Renal pelvis (tissue), 4 donors: Measurements from ENCODE around the gene SCN1B. TPM values are rescaled to one million over a fixed set of nuclear protein-coding genes. Genes with fewer than 3 reads are reported as not detected.
"Not testable (repeated sequence)": the region's sequence is repeated elsewhere in the genome, so short reads cannot be mapped to it uniquely, and the experiment has no call there.

Experiments
- DNase-seq: peaks from one replicate; pipeline ENCODE4 v3.0.0-alpha.2; 2013
- polyA plus RNA-seq, 3 donors: library from polyadenylated mRNA; unstranded; fragments of 120-200 nt; gene quantifications; one replicate each; pipeline ENCODE4 v1.2.1, GENCODE V29; 2013; ENCODE audit not compliant: insufficient read length in 3 of 3

SCN1B gene
- polyA plus RNA-seq, 3 donors, result 0.95 to 1.5 (median 1.0) TPM

DNA sequence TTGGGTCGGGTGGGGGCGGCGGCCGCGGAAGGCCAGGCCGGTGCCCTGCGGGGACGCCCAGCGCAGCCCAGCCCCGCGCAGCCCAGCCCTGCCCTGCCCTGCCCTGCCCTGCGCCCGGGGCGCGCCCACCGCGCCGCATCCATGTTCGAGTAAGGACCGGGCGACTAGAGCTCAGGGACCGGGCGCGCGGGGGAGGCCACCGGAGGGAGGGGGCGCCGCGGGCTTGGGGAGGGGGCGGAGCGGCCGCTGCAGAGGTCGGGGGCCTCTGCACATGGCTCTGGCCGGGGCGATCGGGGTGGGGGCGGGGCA is 30.0 kb upstream of the SCN1B start:
- no peak for DNase-seq

DNA sequence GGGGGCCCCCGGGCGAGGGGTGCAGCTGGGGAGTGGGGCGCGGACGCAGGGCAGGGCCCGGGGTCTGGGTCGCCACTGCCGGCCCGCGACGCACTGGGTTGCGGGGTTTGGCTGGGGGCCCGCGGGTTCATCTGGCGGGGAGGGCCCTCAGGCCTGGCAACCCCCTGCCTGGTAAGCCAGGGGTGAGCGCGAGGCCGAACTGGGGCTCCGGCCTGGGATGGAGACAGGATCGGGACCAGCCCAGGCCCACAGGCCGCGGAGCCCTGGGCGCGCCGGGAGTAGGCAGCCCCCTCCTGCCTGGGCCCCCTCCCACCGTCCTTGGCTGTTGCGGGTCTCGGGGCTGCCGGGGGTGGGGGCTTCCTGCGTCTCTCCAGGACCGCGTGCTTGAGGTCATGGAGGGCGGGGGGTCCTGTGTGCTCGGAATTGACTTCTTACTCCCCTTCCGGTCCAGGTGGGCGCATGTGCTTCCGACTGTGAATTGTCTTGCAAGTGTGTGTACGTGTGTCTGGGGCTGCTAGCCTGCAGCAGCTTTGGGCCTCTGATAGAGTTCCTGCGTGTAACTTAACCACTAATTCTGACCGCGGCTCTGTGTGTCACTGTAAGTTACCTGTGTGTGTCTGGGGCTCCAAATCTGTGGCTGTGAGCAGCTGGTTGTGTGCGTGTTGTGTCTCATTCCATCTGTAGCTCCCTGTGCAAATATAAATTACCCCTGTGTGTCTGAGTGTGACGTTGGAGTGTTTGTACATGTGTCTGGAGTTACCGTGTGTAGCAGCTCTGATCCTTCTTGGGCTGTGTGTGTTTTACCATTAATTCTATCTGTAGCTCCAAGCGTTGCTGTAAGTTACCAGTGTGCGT is 29.4 kb upstream of the SCN1B start:
- DNase-seq, result peak; percentile 57

DNA sequence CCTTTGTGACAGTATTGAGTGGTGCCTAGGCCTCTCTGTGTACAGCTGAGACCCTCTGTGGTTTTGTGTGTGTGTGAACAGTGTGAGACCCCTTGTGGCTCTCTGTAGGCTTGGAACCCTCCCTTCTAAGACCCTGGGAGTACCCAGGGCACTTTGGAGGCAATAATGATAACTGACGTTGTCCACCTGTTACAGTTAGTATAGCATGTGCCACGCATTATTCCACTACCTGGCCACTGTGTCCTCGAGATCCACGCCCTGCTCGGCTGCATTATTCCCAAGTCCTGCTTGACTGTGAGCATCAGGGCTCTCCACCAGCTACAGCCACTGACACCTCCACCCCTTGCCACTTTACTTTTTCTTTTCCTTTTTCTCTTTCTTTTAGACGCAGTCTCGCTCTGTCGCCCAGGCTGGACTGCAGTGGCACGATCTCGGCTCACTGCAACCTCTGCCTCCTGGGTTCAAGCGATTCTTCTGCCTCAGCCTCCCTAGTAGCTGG is 28.2 kb upstream of the SCN1B start:
- no peak for DNase-seq

DNA sequence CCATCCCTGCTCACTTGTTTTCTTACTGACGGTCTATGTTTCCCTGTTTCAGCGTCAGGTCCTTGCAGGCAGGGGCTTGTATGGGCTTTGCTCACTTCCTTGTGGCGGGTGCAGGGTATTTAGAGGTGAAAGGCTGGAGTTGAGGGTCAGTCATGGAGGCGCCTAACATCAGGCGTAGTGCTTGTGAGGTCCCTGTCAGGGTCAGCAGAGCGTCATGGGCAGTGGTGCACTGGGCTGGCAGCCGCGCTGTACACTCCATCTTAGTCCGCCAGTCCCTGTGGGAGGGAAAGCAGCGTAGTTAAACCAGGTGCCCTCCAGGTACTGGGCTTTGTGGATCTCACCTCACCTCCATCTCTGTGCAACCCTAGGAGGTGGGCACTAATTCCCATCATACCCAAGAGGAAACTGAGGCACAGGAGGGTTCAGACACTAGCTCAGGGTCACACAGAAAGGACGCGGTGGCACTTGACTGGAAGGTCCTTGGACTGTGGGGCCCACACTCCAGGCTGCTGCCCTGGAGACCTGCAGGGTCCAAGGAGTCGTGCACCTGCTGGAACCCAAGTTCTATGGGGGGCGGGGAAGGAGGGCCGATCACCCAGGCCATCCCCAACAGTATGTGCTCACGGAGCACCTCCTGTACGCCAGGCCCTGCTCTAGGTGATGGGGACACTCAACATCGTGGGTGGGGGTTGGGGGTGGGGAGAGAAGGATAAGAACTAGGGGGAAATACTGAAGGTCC is 25.6 kb upstream of the SCN1B start:
- DNase-seq, result no peak

DNA sequence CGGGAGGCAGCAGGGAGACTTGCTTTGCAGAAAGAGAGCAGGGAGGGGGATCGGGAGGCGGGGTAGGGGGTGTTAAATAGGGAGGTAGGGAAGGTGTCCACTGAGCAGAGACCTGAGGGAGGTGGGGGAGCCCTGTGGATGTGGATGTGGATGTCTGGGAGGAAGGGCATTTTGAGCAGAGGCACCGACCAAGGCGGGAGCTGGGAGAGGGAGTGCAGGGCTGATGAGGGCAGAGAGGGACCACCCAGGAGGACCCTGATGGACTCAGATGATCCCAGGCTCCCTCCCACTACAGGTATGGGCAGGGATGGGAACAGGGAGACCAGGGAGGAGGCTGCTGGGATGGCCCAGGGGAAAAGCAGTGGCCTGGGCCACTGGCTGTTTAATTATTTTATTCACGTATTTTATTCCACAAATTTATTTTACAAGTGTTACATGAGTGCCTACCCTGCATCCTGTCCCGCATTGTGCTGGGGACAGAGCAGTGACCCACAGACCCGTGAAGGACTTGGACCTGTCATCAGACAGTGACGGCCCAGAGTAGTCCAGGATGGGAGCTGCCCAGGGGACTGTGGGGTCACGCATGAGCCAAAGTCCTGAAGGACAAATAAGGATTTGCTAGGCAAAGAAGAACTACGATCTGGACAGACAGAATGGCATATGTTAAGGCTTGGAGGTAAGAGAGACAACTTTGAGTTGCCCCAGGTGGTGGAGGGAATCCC is 24.9 kb upstream of the SCN1B start:
- DNase-seq, result no peak

DNA sequence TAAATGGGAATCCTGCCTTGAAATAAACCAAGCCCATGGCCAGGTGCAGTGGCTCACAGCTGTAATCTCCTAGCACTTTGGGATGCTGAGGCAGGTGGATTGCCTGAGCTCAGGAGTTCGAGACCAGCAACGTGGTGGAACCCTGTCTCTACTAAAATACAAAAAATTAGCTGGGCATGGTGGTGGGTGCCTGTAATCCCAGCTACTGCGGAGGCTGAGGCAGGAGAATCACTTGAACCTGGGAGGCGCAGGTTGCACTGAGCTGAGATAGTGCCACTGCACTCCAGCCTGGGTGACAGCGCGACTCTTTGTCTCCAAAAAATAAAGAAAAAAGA is 24.3 kb upstream of the SCN1B start:
- not testable (repeated sequence) for DNase-seq

DNA sequence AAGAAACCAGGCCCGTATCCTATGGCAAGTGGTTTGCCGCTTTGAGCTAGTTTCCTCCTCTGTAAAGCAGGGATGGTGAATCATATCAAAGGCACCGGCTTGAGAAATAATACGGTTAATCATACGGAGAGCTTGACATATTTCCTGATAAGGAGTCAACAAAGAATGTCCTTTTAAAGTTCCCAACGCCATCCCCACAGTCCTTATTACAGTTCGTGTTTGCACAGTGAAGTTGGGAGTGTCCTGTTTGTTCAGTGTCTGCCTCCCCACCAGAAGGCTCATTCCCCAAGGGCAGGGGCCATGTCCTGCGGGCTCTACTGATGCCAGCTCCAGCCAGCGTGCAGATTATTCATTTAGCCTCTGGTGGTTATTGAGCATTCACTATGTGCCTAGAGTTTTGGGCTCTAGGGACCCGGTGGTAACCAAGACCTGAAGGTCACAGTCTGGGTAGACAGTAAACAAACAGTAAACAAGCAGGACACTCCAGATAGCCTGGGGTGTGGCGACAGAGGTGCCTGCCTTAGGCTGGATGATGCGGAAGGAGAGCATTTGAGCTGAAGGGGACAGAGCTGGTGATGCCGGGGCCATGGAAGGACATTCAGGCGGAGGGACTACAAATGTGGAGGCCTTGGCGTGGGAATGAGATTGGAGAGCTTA is 23.8 kb upstream of the SCN1B start:
- DNase-seq, result no peak

DNA sequence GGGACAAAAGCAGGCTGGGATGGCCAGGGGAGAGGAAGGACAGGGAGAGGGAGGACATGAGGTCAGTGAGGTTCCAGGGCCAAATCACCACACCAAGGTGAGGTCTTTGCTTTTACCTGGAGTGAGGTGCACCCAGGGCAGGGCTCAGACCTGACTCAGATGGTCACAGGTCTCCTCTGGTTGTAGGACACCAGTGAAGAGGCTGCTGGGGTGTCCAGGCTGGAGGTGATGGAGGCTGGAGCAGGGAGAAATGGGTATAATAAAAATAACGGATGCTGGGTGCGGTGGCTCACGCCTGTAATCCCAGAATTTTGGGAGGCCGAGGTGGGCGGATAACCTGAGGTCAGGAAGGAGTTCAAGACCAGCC is 23.3 kb upstream of the SCN1B start:
- no peak for DNase-seq

DNA sequence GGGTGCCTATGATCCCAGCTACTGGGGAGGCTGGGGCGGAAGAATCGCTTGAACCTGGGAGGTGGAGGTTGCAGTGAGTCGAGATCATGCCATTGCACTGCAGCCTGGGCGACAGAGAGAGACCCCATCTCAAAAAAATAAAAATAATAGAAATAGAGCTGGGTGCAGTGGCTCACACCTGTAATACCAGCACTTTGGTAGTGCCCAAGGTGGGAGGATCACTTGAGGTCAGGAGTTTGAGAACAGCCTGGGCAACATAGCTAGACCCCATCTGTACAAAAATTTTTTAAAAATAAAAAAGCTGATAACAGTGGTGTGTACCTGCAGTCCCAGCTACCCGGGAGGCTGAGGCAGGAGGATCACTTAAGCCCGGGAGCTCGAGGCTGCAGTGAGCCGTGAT is 22.8 kb upstream of the SCN1B start:
- not testable (repeated sequence) for DNase-seq

DNA sequence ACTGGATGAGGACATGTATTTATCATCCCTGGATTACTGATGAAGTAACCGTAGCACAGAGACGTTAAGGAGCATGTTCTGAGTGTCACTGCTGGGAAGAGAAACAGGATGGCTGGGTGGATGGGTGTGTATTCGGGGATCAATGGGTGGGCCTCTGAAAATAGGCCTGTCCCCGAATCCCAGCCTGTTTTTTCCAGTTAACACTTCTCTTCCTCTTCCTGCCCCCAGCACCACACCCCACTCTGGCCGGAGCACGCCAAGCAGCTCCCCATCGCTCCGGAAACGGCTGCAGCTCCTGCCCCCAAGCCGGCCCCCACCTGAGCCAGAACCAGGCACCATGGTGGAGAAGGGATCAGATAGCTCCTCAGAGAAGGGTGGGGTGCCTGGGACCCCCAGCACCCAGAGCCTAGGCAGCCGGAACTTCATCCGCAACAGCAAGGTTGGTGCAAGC is 21.4 kb upstream of the SCN1B start:
- DNase-seq, result no peak

DNA sequence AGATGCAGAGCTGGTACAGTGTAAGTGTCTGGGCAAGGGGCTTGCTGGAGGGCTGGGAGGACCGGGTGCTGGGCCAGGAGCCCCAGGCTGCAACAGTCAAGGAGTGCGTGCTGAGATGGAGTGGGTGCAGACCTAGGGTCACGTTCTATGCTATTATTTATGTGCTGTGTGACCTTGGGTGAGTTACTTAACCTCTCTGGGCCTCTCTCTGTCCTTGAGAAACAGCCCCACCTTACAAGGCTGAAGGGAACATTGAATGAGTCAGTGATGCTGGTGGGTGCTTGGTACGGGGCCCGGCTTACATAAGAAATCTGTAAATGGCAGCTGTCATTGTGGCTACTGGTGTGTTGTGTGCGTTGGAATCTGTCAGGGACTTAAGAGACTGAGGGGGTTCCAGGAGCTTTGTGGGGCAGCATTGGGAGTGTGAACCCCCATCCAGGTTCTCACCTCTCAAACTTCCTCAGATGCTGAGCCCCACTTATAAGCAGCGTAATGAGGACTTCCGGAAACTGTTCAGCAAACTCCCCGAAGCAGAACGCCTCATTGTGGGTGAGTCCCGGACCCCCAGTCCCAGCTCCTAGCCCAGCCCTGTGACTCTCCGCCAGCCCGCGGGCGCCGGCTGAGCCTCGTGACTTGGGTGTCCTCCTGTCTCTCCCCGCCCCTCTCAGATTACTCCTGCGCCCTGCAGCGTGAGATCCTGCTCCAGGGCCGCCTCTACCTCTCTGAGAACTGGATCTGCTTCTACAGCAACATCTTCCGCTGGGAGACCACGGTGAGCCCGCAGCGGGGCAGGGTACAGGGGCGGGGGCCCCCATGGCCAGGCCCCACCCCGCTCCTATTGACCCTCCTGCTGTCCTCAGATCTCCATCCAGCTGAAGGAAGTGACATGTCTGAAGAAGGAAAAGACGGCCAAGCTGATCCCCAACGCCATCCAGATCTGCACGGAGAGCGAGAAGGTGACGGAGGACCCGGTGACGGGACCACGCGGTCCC is 20.6 kb upstream of the SCN1B start:
- no peak for DNase-seq

DNA sequence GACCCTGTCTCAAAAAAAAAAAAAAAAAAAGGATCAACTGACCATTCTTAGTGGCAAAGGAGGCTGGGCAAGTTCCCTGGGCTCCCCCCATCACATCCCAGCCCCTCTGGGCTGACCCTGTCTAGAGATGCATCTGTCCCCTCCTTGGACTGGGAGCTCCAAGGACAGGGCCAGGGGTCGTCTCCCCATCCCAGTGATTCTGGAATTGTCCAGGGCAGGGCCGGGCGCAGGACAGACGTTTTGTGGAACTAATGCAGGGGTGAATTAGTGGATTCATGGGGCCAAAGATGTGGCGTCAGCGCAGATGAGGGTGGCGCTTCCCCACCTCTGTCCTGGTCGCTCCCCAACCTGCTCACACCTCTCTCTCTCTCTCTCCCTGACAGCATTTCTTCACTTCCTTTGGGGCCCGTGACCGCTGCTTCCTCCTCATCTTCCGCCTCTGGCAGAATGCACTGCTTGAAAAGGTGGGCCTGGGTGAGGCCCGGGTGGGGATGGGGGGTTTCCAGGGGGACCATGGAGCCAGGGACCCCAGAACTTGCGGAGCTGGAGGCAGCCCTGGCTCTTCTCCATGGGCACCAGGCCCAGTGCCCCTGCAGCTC is 19.1 kb upstream of the SCN1B start:
- DNase-seq, result no peak

DNA sequence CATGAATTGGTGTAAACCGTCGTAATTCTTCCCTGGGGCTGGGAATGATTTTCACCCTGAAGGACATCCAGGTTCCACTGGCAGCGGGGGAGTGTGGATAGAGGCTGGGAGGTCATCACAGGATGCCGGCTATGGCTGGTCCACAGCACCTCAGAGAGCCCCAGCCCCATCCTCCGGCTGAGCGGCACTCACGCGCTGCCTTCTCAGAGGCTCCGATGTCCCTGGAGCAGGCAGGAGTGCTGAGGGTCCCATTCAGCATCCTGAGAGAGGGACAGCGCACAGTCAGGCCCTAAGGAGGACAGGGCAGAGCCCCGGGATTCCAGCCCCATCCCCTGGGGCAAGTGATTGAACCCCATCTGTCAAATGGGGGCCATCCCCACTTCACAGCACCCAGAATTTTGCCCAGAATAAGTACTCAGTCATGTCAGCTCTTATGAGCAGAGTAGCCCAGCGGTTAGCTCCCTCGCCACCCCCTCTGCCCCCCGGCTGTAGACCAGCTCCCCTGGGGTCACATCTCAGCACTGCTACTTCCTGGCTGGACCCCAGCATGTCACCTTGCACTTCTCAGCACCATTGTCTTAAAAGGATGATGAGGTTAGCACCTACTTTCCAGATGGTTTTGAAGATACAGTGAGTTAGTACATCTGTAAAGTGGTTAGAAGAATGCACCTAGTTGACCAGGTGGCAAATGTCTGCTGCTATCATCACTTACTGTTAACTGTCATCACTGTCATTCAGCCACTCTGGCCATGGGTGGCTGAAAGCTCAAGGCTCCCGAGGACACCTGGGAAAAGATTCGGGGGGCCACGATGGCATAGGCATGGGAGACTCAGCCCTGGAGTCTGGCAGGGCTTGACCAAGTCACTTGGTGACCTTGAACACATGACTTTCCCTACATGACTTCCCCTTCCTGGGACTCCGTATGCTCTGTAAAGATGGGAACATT is 18.3 kb upstream of the SCN1B start:
- DNase-seq, result no peak

DNA sequence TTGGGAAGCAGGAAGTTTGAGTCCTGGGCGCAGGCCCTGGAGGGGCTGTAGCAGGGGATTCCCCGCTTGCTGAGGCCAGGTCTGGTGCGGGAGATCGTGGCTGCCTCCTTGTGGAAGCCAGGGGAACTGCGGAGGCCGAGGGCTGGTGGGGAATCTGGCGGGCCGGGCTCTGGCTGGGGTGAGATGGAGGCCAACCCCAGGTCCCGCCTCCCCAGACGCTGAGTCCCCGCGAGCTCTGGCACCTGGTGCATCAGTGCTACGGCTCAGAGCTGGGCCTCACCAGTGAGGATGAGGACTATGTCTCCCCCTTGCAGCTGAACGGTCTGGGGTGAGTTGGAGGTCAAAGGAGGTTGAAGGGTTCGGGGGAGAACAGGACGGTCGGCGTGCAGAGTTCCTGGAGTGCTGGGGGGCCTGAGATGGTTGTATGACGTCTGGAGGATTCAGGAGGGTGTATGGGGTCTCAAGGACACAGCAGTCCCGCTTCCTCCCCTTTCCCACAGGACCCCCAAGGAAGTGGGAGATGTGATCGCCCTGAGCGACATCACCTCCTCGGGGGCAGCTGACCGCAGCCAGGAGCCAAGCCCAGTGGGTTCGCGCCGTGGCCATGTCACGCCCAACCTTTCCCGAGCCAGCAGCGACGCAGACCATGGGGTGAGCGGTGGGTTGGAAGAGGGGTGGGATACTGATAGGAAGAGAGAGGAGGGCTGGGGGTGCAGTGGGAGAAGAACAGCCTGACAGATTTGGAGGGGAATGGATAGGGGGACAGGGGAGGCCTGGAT is 17.0 kb upstream of the SCN1B start:
- DNase-seq, result peak; percentile 52

DNA sequence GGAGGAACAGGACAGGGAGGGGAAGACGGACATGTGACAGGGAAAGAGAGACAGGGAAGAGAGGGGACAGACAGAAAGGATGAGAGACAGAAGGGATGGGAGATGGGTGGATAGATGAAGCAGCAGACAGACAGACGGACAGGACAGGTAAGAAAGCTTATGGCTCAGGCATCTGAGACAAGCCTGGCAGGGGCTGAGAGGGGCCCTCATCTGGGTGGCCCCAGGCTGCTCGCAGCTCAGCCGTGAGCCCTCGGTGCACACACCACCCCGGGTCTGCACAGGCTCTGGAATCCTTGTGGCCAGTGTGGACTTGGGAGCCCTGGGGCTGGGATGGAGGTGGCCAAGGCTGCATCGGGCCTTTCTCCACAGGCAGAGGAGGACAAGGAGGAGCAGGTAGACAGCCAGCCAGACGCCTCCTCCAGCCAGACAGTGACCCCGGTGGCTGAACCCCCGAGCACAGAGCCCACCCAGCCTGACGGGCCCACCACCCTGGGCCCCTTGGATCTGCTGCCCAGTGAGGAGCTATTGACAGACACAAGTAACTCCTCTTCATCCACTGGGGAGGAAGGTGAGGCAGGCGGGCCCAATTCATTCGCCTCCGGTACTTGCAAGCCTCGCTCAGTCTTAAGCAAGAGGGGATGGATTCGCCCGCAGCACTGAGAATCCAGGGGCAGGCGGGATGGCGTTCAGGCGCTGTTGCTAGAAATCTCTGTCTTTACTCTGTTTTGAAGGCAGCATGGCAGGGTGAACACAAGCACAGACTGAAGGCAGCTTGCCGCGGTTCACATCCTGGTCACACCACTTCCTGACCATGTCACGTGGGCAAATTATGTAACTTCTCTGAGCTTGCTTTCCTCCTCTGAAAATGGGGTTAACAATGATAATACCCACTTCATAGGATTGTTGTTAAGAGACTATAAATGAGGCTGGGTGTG is 16.2 kb upstream of the SCN1B start:
- DNase-seq, result no peak

DNA sequence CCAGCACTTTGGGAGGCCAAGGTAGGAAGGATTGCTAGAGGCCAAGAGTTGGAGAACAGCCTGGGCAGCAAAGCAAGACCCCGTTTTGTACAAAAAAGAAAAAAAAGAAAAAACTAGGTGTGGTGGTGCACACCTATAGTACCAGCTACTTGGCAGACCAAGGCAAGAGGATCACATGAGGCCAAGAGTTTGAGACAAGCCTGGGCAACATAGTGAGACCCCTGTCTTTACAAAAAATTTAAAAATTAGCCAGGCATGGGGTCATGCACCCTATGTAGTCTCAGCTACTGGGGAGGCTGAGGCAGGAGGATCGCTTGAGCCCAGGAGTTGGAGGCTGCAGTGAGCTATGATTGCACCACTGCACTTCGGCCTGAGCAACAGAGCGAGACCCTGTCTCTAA is 15.5 kb upstream of the SCN1B start:
- DNase-seq, result not testable (repeated sequence)

DNA sequence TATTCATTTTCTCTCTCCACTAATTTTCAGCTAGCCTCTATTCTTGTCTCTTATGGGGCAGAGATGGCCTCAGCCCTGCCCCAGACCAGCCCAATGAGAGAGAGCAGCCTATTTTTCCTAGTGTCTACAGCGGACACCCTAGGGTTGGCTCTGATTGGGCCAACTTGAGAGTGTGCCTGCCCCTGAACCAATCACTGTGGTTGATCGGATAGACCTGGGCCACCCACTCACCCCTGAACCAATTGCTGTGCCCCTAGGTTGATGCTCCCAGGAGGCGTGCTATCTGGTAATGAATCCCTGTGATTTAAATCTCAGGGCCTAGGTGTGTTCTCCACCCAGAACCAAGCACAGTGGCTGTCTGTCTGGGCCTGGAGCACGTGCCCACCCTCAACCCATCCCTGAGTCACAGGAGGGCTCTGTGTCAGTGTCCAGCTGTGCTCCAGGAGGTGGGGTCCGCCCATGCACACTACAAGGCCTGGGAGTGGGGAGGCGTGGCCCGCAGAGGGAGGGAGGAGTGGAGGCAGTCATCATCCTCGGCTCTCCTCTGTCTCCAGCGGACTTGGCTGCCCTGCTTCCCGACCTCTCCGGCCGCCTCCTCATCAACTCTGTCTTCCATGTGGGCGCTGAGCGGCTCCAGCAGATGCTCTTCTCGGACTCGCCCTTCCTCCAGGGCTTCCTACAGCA is 14.9 kb upstream of the SCN1B start:
- no peak for DNase-seq
